Panc1 (cell line): ENCODE data around the gene MSN. TPM values are rescaled to one million over a fixed set of nuclear protein-coding genes. Genes with fewer than 3 reads are reported as not detected.

Source experiments
- ATAC-seq: fragments of 200-7000 bp; cut with Tn5 transposase; 2 replicates; pipeline ENCODE4 v1.9.1; 2020; ENCODE audit warnings: mild to moderate bottlenecking, moderate library complexity
- BruUV-seq: library from RNA; stranded (reverse); fragments of 400-500 nt; replicated peaks from 2 replicates; lab custom pipeline; 2021; lab: Mats Ljungman, UMichigan
- CTCF ChIA-PET: fragments of 300-600 bp; sonication (Branson Sonifier 250); formaldehyde crosslinking; loops from one replicate; lab custom pipeline; 2022; ENCODE audit warnings: antibody characterized with exemption; lab: Charles Lee
- POLR2A ChIA-PET: fragments of 300-600 bp; sonication (Branson Sonifier 250); formaldehyde crosslinking; loops from one replicate; lab custom pipeline; 2022; ENCODE audit warnings: antibody characterized with exemption; lab: Charles Lee
- DNase-seq: peaks from one replicate; pipeline ENCODE4 v3.0.0-alpha.2; 2010; ENCODE audit warnings: low read depth, low spot score
- H3K27ac ChIP-seq: 2 replicates; pipeline ENCODE4 v1.5.1; 2011; ENCODE audit warnings: mild to moderate bottlenecking, low read length, inconsistent platforms
- H3K27me3 ChIP-seq: fragments of 200-500 bp; sonication (Bioruptor generic); 2 replicates; pipeline ENCODE4 v1.6.0; 2014; ENCODE audit warnings: low read length, inconsistent platforms; ENCODE audit not compliant: control insufficient read depth, insufficient read depth
- H3K36me3 ChIP-seq: fragments of 200-500 bp; sonication (Bioruptor generic); 2 replicates; pipeline ENCODE4 v1.5.1; 2014; ENCODE audit warnings: inconsistent platforms, mild to moderate bottlenecking, low read length, moderate library complexity; ENCODE audit not compliant: control insufficient read depth, insufficient read depth
- H3K4me1 ChIP-seq: 2 replicates; pipeline ENCODE4 v1.5.1; 2011; ENCODE audit warnings: inconsistent platforms, mild to moderate bottlenecking, low read length, moderate library complexity; ENCODE audit not compliant: control insufficient read depth, insufficient read depth
- H3K4me3 ChIP-seq, 2 experiments: 2 replicates each; pipeline ENCODE4 v1.5.1; 2011 to 2012; ENCODE audit warnings: low read depth in 2 of 2, low read length in 2 of 2, mild to moderate bottlenecking in 2 of 2, inconsistent platforms in 1 of 2, moderate library complexity in 1 of 2
- H3K9me3 ChIP-seq: fragments of 200-500 bp; sonication (Bioruptor generic); 2 replicates; pipeline ENCODE4 v1.5.1; 2014; ENCODE audit warnings: low read depth, mild to moderate bottlenecking, inconsistent platforms, low read length, moderate library complexity; ENCODE audit not compliant: control insufficient read depth, insufficient read depth
- POLR2AphosphoS5 ChIP-seq: IDR thresholded peaks from 2 replicates; pipeline ENCODE4 v1.6.1; 2012; ENCODE audit warnings: mild to moderate bottlenecking, low read depth, low read length, moderate library complexity
- SIN3A ChIP-seq: IDR thresholded peaks from 2 replicates; pipeline ENCODE4 v1.6.1; 2012; ENCODE audit warnings: low read depth, mild to moderate bottlenecking, low read length, moderate library complexity, borderline replicate concordance; ENCODE audit not compliant: insufficient read depth
- TCF7L2 ChIP-seq: IDR thresholded peaks from 2 replicates; pipeline ENCODE4 v1.6.1; 2011; ENCODE audit warnings: mild to moderate bottlenecking, low read depth, low read length, inconsistent platforms
- in situ Hi-C: cut with HindIII; loops from 2 replicates; pipeline ENCODE4 v1.10.0; 2016; ENCODE audit warnings: low sequenced_read_pairs, low pct_unique_long_range_greater_than_20kb
- intact Hi-C: fragments of 100-400 bp; cut with micrococcal nuclease; formaldehyde crosslinking; loops from one replicate; pipeline ENCODE4 v1.10.0; 2022; ENCODE audit not compliant: unreplicated experiment
- total RNA-seq: library from RNA; stranded (reverse); gene quantifications from one replicate; pipeline ENCODE4 v1.2.1, GENCODE V29; 2021; ENCODE audit not compliant: unreplicated experiment
- TF ChIP-seq, protein P1 (sequence below): fragments of 450-650 bp; IDR thresholded peaks from 2 replicates; pipeline ENCODE4 v1.5.1; 2017; ENCODE audit warnings: mild to moderate bottlenecking
- TF ChIP-seq, protein P2 (sequence below), 2 experiments: IDR thresholded peaks; 2 replicates each; pipeline ENCODE4 v1.6.1; 2011 to 2012; ENCODE audit warnings: low read depth in 2 of 2, control low read depth in 1 of 2, low read length in 1 of 2, mild to moderate bottlenecking in 1 of 2, moderate library complexity in 1 of 2; ENCODE audit not compliant: insufficient read depth in 1 of 2

Gene MSN
- total RNA-seq, 1 experiment from 2014 or later, result 185 TPM

DNA sequence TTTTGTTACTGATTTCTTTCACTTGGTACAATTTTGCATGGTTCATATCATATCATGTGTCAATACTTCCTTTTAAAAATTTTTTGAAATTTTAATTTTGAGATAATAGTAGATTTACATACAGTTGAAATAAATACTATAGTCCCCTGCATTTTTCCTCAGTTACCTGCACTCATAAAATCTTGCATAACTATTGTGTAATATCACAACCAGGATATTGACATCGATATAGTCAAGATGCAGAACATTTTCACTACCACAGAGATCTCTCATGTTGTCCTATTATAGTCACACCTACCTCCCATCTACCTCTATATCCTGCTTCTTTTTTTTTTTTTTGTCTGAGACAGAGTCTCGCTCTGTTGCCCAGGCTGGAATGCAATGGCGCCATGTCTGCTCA is 36.7 kb upstream of the MSN start:
- Histone ChIP-seq H3K27ac (no peak overlapping the region), H3K27me3 (no peaks in the 10 kb centered on the region), H3K36me3 (no peaks in the 10 kb centered on the region), H3K4me3 (no peak overlapping the region), H3K9me3 (no peaks in the 10 kb centered on the region), H3K4me1 (no peaks in the 10 kb centered on the region)
- ChIA-PET CTCF (no interaction called here), POLR2A (no interaction called here)
- TF ChIP-seq SIN3A (no peak), POLR2AphosphoS5 (no peak), TCF7L2 (no peak)
- TF ChIP-seq, protein P1, sequence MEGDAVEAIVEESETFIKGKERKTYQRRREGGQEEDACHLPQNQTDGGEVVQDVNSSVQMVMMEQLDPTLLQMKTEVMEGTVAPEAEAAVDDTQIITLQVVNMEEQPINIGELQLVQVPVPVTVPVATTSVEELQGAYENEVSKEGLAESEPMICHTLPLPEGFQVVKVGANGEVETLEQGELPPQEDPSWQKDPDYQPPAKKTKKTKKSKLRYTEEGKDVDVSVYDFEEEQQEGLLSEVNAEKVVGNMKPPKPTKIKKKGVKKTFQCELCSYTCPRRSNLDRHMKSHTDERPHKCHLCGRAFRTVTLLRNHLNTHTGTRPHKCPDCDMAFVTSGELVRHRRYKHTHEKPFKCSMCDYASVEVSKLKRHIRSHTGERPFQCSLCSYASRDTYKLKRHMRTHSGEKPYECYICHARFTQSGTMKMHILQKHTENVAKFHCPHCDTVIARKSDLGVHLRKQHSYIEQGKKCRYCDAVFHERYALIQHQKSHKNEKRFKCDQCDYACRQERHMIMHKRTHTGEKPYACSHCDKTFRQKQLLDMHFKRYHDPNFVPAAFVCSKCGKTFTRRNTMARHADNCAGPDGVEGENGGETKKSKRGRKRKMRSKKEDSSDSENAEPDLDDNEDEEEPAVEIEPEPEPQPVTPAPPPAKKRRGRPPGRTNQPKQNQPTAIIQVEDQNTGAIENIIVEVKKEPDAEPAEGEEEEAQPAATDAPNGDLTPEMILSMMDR, result no peak
- TF ChIP-seq, protein P2, sequence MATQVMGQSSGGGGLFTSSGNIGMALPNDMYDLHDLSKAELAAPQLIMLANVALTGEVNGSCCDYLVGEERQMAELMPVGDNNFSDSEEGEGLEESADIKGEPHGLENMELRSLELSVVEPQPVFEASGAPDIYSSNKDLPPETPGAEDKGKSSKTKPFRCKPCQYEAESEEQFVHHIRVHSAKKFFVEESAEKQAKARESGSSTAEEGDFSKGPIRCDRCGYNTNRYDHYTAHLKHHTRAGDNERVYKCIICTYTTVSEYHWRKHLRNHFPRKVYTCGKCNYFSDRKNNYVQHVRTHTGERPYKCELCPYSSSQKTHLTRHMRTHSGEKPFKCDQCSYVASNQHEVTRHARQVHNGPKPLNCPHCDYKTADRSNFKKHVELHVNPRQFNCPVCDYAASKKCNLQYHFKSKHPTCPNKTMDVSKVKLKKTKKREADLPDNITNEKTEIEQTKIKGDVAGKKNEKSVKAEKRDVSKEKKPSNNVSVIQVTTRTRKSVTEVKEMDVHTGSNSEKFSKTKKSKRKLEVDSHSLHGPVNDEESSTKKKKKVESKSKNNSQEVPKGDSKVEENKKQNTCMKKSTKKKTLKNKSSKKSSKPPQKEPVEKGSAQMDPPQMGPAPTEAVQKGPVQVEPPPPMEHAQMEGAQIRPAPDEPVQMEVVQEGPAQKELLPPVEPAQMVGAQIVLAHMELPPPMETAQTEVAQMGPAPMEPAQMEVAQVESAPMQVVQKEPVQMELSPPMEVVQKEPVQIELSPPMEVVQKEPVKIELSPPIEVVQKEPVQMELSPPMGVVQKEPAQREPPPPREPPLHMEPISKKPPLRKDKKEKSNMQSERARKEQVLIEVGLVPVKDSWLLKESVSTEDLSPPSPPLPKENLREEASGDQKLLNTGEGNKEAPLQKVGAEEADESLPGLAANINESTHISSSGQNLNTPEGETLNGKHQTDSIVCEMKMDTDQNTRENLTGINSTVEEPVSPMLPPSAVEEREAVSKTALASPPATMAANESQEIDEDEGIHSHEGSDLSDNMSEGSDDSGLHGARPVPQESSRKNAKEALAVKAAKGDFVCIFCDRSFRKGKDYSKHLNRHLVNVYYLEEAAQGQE (IDR thresholded peaks at IDR 0.05; ENCODE audit: insufficient read depth in 1 of 2, low read depth in 2 of 2, low read length in 1 of 2), result no peak
- ATAC-seq, result no peak
- intact Hi-C loops, result no loop called here
- BruUV-seq, result no TSS peak
- in situ Hi-C loops, result no loop called here
- DNase-seq, result no peak

DNA sequence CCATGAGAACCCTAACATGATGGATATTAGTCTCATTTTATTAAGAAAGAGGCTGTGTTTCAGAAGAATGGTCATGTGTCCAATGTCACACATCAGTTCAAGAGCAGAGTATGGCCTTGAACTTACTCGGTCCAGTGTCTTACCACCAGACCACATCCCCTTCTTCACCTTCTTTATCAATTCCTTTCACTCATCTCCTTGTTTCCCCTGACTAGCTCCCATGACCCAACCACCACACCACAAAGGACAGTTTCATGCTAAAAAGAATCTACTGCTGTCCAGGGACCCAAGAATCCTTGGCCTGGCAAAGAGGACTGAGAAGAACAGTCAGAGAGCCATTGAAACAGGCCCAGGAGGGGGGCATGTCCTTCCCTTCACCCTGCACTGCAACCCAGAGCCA is 33.6 kb upstream of the MSN start:
- no peaks in the 10 kb centered on the region for H3K36me3 ChIP-seq
- no peaks in the 10 kb centered on the region for H3K4me1 ChIP-seq
- POLR2A ChIA-PET, result no interaction called here
- no TSS peak for BruUV-seq
- TF ChIP-seq SIN3A (no peak), TCF7L2 (no peak)
- TF ChIP-seq, protein P2 (IDR thresholded peaks at IDR 0.05; ENCODE audit: insufficient read depth in 1 of 2, low read depth in 2 of 2, low read length in 1 of 2), result no peak
- TF ChIP-seq, protein P1, result no peak
- no peak overlapping the region for H3K27ac ChIP-seq
- no peaks in the 10 kb centered on the region for H3K9me3 ChIP-seq
- CTCF ChIA-PET, result no interaction called here
- DNase-seq (no peak), ATAC-seq (no peak)
- intact Hi-C loops (no loop called here), in situ Hi-C loops (no loop called here)
- H3K4me3 ChIP-seq, result no peak overlapping the region
- H3K27me3 ChIP-seq, result no peaks in the 10 kb centered on the region
